ENCODE measurements around the gene TNS3.

The TNS3 gene

GRCh38 chr7:47335557-47336471 lies 246.1 kb downstream of the TNS3 start:
- no peak for DNase-seq

GRCh38 chr7:47335071-47335470 lies 246.8 kb downstream of the TNS3 start:
- DNase-seq, result no peak

DNA sequence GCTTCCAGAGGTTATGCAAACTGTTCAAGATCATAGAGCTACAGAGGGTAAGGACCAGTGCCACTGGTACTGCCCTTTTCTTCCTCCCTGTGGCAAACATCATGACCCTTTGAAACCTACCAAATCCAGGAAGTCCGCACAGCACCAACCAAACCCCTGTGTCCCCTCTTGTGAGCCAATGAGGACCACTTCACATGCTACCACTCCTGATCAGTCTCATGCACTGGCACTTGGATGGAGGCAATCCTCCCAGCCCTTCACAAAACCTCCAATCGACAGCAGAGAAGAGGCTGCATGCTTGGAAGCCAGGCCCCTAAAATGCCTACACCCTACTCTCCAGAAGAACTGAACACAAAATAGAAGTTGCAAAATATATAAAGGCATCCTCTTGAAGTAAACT lies 248.0 kb downstream of the TNS3 start:
- DNase-seq, result no peak

DNA sequence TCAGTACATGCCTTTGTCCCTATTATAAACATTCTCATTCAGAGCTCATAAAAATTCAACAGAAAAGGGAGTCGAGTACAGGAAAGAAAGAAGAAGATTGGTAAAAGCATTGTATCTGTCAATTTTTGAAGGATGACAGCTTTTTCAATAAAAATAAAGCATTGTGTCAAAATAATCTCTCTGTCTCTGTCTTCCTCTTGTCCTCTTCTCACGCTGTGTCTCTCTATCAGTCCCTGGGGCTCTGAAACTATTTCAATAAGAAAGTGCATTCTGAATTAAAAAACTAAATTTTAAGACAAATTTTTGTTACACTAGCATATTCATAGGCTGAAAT lies 248.4 kb downstream of the TNS3 start:
- DNase-seq, result no peak

- no peak for DNase-seq
Observed at GRCh38 chr7:47332681-47333553, 249.0 kb downstream of the TNS3 start.

DNA sequence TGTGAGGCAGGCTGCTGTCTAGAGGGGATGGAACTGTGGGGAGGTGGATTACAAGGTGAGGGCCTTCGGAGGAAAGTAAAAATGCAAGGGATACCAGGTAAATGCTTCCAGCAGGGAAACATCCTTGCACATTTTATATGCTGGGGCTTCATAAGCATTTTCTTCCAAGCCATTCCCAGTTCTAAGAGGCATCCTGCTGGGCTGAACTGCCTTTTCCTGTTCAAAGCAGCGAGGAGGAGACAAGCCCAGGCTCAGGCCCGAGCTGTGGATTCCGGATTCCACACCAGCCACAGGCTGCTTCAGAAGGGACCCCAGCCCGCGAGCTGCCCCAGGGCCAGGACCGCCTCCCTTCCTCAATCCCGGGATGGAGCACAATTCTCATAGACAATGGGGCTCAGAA lies 249.7 kb downstream of the TNS3 start:
- no peak for DNase-seq

GRCh38 chr7:47331179-47331565 lies 250.7 kb downstream of the TNS3 start:
- DNase-seq, result no peak

GRCh38 chr7:47330561-47331178 lies 251.2 kb downstream of the TNS3 start:
- no peak for DNase-seq

DNA sequence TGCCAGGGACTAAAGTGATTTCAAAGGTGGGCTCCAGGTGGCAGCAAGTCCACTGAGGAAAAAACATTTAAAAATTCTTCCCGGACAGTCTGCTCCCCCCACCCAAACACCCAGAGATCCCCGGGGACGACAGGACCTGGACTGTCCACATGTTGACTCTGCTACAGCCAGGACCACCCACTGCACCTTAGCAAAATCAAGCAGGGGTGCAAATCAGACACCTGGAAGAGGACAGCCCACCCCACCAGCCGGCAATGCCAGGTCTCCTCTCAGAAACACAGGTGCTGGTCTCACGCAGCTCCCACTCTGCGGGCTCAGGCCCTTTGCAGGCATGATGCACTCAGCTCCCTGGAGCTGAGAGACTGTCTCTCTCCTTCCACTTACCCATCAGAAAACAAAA lies 251.9 kb downstream of the TNS3 start:
- DNase-seq, result no peak

DNA sequence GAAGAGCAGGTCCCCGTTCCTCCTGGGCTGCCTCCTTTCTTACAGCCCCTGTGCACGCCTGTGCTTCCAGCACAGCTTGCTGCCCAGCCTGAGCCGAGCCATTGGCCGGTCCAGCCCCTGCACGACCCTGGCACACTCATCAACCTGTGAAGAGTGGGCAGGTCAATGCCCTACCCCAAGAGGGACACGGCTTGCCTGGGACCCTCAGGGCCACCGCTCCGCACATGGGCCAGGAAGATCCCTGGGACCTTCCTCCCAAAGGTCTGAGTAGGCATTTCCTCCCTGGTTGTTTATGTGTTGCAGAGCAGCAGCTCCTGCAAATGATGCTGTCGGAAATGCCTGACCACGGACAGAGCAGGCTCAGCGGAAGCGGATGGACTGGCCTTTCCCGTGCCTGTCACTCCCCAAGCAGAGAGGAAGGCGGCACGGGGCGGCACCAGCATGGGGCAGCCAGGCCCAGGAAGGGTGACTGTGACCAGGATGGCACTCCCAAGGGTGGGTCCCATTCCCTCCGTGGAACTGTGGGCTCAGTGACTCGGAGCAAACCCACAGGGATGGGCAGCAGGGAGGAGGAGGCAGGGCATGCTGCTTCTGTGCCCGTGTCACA lies 252.5 kb downstream of the TNS3 start:
- DNase-seq, result no peak

DNA sequence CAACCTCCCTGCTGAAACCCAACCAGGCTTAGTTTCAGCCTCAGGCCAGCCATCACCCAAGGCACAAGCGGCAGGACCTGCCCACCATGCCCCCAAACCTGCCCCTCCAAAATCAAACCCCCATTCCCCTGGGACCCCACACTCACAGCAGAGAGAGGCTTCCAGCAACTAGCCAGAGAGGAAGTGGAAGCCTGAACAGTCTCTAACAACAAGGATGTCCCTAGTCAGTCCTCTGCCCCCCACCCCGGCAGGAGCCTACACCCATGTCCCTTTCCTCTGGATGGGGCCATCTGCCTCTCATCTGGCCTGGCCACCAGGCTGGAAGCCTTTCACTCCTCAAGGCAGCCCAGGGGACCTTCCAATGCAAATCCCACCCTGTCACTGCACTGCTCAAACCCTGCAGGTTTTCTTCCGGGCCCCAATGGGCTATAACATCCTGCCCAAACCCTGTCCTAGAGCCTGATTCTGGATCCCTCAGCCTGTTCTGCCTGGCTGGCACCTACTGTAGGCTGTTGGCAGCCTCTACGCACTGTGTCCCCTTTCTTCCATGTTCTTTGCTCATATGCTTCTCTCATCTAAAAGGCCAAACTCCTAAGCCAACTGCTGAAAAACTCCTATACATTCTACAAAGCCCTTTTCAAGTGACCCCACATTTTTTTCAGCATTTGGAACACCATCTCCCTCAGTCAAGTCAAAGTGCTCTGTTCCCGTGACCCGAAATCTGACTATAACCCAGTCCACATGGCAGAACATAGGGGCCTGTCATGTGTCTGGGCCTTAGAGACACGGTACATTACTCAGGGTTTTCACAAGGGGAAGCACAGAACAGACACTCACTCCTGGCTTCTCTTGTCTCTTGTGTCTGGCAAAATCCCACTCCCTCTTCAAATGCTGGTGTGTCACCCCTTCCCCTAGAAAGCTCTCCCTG lies 253.3 kb downstream of the TNS3 start:
- DNase-seq, result no peak

DNA sequence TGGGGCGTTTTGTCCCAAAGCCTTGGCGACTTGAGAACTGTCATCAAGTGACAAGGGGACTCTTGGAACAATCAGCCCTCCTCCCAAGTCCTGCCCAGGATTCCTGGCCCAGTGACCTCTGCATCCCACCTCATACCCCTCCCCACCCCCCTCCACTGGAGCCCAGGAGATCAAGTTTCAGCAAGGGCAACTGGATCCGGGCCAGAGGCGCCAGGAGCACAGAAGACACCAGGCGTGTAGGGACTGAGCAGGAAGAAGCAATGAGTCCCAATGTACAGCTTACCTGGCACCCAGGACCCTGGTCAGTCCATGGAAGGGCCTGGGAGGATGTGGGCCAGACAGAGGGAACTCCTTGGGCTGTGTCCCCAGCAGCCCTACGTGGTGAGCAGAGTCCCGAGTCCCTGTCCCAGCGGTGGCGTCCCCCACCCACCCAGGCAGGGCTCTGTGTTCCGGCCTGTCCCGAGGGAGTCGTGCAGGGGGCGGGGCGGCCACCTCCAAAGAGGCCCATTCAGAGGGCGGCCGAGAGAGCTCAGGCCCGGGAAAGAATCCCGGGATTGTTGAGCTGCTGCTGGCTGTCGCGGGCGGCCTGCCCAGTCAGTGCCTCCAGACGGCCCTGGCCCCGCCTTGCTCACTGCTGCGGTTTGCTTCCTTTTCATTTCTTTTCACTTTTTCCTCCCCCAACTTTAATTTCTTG lies 254.1 kb downstream of the TNS3 start:
- no peak for DNase-seq

- DNase-seq, result no peak
Observed at GRCh38 chr7:47327346-47327697, 254.6 kb downstream of the TNS3 start.

DNA sequence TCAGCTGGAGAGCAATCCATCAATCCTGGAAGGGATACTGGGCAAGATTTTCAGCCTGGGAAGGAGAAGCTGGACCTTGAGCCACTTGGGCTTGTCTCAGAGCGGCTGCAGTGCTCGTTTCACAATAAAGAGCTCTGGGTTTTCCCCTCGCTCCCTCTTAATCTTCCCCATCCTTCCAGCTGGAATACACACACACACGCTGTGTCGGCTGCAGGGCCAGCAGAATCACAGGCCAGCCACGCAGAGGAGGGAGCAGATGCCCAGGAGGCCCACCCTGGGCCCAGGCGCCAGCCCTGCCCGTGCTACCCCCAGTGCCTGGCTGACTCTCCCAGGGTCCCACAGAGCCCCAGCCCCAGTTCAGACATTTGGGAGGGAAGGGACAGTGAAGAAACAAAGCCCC lies 255.1 kb downstream of the TNS3 start:
- no peak for DNase-seq

DNA sequence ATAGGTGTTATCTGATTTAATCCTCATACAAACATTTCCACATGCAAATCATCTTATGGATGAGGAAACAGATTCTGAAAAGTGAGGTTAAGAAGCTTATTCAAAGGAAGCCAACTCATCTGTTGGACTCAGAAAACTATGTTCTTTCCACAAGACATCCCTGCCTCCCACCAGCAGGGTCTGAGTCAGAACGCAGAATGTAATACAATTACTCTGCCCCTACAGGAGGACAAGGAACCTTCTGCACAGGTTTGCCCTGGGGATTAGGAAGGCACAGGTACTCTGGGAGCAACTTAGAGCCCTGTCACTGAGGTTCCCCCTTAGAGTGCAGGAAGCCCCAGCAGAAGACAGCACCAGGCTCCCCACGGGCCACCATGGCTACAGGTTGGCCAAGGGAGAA lies 255.7 kb downstream of the TNS3 start:
- DNase-seq, result no peak

DNA sequence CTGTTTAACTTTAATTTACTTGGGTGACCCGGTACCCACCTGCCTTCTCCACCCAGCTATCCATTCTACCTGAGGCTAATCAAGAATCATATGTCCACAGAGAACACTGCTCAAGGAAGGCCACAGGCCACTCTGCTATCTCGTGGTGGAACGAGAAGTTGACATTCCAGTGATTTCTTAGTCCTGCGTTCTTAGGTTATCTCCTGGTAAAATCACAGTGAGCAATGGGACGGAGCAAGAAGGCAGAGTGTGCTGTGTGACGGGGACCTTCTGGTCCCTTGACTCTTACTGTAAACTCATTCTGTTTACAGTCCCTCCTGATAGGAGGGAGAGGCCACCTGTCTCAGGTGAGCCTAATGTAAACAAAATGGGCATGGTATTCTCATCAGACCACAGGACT lies 256.6 kb downstream of the TNS3 start:
- DNase-seq, result no peak

- no peak for DNase-seq
Observed at GRCh38 chr7:47323904-47324303, 258.0 kb downstream of the TNS3 start.

DNA sequence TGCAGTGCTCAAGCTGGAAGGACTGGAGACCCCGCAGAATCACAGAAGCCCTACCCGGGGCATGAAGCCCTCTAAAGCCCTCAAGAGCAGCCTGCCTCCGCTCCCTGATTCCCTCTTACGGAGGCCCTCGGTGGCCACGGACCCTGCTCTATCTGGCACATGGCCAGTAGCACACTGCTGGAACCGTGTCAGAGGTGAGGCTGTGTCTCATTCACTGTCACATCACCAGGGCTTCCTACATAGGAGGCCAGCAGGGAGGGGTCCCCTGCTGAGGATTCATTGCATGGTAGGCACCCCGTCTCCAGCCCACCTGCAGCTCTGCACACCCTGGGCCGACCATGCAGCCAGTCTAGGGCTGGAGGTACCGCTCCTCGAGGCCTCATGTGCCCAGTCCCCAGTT lies 259.2 kb downstream of the TNS3 start:
- DNase-seq, result no peak

DNA sequence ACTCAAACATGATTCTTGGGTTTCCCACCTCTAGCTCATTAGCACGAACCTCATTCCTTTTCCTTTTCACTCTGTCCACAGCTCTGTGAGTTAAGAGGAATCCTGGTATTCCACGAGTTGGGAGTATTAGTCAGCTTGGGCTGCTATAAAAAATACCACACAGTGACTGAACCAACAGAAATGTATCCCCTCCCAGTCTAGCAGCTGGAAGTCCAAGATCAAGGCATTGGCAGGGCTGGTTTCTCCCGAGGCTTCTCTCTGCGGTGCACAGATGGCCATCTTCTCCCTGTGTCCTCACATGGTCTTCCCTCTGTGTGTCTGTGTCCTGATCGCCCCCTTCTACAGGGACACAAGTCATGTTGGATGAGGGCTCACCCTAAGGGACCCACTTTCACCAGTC lies 261.6 kb downstream of the TNS3 start:
- DNase-seq, result no peak

- DNase-seq, result no peak
Observed at GRCh38 chr7:47318395-47319182, 263.3 kb downstream of the TNS3 start.

DNA sequence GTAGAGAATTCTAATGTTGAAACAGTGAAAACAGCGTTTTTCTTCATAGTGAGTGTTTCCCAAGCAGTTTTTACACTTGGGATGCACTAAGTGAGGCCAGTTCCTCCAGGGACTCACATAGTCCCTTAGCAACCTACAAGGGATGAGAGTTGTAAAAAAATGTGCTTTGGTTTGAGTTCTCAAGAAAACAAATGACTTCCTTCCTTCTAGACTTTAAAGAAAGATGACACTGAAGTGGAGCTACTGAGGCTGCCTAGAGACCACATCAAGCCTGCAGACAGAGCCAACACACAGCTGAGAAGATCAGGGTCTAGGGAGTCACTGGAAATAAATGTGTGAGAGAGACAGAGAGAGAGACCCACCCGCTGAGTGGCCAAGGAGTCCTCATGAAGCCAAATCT lies 264.4 kb downstream of the TNS3 start:
- no peak for DNase-seq

Measured in hematopoietic multipotent progenitor cell treated with erythropoietin and hydrocortisone succinate and interleukin-3 and kit ligand, for 4 days (in vitro differentiated cells).